Kidney tubule cell (primary cell): ENCODE data around the gene TSHZ3.

Experiments used
- DNase-seq: peaks from one replicate; pipeline ENCODE4 v3.0.0-alpha.2; 2018; ENCODE audit warnings: low spot score

TSHZ3 gene

DNA sequence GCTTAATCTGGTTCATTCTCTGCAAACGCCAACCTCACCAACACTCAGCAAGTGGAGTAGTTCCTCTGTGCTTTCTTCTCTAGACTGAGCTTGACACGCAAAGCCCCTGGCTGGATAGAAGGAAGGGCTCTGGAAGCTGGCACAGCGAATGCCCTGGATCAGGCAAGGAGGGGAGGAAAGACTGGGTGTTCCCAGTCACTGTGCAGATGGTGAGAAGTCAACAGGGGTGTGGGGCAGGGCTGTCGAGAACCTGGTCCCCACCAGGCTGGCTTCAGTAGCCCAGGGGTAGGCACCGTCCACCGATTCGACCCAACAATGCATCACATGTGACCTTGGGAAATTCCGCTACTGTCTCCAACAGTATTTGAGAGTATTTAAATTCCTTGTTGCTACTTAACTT, 65.5 kb downstream of the TSHZ3 start:
- DNase-seq, result no peak

DNA sequence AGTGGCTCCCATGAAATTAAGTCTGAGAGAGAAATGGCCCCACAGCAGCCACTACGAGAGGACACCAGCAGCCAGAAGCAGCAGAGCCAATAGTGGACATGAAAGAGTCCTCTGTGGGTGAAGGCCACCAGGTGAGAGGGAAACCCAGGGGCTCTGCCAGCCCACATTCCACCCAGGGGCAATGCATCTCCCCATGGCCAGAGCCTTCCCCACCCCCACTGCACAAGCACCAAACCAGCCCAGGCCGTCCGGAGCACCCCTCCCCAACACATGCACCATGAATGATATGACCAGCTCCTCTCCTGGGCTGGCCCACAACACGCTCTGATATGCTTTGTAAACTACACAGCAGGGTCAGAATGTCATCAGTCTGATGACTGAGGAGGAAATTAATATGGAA, 66.9 kb downstream of the TSHZ3 start:
- no peak for DNase-seq

DNA sequence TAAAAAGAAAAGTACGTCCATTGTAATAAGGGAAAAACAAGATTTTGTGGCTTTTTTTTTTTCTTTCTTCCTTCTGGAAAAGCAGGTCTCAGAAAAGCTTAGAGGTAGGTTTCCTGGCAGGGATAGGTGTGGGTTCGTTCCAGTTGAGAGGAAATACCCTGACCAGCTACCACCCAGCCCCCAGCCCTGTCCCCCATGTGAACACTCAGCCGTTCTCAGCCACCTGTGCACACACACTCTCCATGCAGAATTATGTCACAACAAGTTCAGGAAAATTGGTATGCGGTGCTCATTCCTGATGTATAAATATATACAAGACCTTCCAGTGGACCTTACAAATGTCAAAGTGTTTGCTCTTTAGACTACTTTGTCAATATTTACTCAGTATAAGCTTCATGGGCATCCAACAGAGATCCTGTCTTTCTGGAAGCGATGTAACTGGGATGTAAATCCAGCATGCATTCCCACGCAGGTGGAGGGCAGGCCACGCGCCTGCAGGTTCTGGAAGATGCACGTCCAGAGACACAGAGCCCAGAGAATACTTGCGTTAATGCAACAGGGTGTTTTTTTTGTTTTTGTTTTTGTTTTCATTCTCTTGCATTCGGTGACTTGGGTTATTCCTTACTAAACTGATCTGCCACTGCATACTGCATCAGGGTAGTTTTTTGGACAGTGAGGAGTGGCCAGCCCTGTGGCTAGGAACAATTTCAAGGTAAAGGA, 68.8 kb downstream of the TSHZ3 start:
- DNase-seq, result no peak

DNA sequence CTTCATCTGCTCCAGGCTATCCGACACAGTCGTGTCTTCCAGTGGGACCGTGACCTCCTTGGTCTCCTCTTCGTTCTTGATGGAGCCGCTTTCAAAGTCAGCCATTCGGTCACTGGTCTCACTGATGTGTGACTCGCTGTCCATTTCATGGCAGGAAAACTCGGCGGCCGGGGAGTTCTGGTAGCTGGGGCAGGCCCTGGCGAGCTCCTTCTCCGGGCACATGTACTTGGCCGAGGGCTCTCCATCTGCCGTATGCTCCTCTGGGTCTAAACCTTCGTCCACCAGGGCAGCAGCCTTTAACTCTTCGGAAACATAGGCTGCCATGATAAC, 69.8 kb downstream of the TSHZ3 start:
- DNase-seq, result no peak

DNA sequence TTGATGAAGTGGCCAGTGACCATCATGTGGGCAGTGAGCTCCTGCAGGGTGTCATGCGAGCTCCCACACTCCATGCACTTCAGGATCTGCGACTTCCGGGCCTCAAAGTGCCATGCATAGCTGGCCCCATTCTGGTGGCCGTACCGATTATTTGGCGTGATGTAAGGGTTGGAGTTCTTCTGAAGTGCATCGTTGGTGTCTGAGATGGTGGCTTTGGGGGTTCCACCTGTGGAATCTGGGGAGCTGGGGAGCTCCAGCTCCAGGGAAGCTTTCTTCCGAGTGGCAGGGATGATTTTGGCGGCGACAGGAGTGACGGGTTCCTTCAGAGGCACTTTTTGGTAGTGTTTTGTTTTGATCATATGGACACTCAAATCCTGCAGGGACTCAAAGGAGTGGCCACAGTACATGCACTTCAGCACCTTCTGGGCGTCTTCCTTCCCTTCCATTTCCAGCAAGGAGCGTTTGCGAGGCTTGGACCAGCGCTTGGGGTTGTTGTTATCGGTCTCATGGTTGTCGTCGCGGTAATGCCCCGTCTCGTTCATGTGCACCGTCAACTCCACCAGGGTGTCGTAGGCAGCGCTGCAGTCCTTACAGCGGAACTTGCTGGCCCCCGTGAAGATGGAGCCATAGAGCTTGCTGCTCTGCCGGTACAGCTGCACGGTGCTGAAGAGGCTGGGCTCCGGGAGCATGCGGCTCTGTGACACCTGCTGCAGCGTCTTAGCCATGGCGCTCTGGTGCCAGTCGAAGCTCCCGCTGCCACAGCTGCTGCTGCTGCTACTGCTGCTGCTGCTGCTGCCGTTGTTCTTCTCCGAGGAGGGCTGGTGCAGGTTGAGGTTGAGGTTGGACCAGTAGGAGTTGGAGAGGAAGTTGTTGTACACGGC, 70.4 kb downstream of the TSHZ3 start:
- DNase-seq, result no peak

DNA sequence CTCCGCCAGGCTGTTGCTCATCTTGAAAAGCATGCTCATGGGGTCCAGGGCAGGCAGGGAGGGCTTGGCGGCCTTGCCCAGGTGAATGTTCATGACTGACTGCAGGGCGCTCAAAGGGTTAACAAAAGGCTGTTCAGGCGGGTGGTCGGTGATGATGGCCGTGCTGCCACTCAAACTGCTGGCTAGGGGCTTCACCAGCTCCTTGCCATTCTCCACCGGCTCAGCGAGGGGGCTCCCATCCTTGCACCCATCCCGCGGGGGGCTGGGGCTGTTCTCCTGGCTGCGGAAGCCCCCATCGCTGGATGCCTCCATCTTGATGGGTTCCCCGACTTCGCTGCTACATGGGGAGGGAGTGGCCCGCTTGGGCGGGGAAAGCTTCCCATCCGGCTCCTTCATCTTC, 71.7 kb downstream of the TSHZ3 start:
- DNase-seq, result no peak

DNA sequence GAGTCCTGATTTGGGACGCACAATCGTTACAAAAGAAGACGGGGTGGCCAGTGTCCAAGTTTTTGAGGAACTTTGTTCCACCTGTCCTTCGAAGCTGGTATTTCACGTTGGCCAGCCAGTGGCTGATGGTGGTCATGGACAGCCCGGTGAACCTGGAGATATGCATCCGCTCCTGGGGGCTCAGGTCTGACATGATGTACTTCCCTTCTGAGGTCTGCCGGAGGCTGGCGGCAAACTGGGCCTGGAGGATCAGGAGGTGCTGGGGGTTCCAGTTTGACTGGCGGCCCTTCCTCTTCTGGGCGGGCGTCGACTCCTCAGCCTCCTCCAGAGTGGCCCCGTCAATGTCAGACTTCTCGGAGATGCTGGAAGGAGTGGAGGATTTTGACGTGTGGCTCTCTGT, 72.4 kb downstream of the TSHZ3 start:
- DNase-seq, result no peak

DNA sequence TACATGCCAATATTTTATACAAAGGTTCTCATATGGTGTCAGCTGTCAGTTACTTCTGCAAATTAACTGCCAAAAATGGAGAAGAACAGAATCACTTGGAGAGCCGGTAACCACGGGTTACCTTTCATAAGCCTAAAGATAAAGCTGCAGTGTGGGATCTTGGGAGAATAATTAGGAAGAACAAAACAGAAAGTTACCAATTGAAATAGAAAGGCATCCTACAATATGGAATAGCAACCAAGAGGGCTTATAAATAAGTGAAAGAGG, 74.2 kb downstream of the TSHZ3 start:
- no peak for DNase-seq

DNA sequence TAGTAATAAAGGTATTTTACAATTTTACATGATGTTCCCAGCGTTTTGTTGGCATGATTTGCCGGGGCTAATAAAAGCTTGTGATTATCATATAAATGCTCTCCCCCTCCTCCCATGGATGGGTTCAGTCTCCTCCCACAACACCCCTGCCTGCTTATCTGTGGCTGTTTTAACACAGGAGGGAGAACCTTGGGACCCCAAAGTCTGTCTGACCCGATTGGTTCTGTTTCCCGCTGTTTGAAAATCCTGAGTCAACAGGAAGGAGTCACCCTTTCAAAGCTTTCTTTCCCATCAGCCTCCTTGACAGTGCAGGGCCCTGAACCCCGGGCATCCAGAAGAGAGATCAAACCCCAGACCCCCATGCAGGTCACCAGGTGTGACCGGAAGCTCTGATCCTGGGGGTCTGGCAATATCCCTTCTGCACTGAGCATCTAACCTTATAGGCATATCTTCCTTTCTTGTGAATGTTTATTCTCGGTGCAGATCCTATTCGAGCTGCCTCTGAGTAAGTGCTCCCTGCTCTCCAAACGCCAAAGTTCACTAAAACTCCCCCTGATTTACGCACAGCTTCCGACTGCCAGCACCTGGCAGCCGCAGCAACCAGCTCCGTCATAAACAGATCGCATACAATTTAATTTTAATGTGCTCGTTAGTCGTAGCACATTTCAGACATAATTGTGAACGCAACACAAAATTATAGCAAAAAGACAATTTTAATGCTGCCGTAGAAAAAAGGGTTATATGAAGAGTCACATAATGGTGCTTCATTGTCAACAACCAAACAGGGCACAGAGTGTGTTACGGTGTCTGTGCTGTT, 74.8 kb downstream of the TSHZ3 start:
- no peak for DNase-seq

DNA sequence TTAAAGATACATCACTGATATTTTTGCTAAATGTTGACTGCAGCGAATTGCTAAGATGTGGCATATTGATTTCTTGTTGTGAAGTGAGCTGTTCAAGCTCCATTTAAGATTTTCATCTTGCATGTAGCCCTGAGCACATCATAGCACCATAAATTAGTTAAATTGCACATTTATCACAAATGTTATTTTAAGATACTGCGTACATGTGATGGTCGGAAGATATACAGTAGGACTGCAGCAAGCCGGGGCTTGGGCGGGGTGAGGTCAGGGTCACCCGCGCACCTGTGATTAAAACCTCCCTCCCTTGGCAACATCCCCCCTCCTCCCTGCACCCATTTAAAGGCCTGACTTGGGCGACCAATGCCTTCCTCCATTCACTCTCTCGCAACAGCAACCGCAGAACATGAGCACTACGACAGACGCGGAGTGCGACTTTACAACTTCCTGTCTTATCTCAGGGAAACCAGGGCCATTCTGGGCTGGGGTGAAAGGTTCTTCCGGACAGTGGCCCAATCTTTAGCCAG, 76.6 kb downstream of the TSHZ3 start:
- no peak for DNase-seq

DNA sequence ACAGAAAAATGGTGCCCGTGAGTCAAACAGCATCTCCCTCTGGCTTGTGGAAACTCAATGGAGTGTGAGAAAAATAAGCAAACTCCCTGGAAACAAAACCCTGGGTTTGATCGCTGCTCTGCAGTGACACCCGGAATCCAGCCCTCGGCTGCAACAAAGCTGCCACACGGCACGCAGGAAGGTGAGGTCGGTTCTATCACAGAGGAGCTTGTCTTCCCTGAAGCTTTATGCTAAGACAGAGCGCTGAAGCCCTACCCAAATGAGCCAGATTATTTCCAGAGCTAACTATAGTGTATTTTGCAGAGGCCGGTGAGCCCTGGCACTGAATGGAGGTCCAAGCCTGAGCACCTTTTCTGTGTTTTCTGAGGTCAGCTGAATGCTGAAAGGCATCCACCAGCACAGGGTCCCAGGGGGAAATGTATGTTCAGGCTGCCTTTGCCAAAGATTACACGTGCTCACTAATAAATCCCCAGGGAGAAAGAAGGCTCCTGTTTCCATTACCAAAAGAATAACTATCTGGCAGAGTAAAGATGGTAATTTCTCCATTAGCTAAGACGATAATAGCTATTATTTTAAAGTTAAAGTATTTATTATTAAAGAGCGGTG, 77.8 kb downstream of the TSHZ3 start:
- peak; percentile 2 for DNase-seq

DNA sequence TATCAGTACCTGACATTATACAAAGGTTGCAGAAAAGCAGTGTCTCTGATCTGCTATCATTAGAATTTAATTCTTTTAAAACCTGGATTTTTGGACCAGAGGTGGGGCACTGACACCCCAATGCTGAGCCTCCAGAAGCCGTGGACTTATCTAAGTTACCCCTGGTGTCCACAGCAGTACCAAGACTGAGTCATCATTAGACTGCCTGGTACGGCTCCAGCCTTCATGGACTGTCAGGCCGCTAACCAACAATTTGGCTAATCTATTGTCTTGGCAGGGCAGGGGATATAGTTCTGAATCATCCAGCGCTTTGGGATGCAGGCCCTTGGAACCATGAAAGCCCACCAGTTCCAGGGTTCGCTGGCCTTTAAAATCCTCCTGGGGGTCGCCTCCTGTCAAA, 78.3 kb downstream of the TSHZ3 start:
- no peak for DNase-seq

DNA sequence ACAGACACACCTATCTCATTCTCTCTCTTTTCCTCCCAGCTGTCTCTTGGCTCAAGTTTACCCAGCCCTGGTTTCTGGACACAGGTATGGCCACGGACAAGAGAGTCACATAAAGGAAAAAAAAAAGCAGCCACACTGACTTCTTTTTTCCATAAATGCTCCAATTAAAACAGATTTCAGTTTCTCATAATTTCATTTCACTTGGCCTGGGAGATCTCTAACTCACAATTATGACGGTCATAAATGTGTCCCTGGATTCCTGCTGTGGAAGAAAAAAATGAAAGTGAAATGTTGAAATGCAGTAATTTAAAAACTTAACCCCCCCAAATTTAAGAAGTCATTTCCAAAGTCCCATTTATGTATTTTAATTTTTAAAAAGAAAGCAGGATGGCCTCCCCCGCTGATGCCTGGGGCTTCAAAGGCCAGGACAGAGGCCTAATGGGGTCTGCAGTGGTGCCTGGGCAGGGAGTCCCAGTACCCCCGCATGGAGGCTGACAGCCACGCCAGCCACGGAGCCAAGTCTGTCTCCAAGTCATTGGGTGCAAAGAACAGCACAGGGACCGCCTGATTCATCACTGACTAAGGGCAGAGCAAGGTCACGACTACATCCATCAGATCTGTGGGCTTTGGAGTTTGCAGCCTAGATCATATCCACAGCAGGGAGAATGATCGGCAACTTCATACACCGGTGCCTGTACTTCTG, 79.7 kb downstream of the TSHZ3 start:
- no peak for DNase-seq

DNA sequence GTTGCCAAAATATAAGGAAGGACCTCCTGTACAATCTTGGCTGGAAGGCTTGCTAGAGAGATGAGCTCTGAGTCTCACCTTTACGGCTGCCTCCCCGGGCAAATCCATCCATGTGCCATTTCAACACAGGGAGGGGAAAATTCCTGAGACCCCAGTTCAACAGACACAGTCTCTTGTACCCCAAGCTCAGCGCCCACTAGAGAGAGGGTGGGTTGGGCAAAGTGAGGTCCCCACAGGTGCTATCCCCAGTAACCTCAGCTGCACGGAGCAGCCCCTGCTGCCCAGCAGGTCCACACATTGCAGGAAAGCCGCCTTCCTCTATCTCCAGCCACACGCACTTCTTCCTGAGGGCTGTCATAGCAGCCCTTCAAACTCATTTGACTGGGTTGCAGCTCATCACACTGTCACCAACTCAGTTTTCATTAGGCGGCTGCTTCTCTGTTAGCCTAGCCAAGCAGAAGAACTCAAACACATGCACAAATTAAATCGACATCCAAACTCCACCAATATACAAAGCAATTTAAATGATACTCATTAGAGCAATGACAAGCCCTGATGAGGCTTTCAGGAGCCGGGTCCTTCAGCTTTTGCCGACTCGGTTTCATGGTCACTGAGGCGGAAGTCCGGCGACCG, 80.4 kb downstream of the TSHZ3 start:
- DNase-seq, result no peak

DNA sequence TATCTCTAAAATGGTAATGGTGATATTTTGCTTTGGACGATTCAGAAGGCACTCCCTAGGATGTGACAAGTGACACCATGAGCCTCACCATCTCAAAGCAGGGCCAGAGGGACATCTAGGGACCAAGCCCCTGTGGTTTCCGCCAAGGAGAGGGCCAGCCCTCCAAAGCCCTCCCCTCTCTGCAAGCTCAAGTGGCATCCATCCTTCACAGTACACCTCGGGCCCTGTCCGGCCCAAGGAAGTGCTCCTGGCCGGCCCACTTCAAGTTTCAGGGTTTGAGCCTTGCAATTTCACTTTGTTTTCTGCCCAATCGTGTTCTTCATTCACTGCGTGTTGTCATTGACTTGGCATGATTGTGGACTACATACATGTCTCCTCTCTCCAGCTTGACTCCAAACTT, 82.5 kb downstream of the TSHZ3 start:
- DNase-seq, result no peak

DNA sequence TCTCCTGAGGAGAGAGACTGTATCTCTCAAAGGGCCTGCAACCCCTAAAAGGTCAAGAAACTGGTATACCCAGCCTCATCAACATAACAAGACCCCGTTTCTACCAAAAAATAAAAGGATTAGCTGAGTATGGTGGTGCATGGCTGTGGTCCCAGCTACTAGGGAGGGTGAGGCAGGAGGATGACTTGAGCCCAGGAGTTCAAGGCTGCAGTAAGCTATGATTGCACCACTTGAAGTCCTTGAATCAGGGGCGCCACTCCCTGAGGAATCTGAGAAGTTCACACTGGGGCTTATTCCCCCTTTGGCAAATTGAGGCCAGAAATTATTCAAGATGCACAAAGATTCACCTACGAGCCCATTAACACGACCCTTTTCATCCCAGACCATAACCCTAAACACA, 83.0 kb downstream of the TSHZ3 start:
- no peak for DNase-seq

DNA sequence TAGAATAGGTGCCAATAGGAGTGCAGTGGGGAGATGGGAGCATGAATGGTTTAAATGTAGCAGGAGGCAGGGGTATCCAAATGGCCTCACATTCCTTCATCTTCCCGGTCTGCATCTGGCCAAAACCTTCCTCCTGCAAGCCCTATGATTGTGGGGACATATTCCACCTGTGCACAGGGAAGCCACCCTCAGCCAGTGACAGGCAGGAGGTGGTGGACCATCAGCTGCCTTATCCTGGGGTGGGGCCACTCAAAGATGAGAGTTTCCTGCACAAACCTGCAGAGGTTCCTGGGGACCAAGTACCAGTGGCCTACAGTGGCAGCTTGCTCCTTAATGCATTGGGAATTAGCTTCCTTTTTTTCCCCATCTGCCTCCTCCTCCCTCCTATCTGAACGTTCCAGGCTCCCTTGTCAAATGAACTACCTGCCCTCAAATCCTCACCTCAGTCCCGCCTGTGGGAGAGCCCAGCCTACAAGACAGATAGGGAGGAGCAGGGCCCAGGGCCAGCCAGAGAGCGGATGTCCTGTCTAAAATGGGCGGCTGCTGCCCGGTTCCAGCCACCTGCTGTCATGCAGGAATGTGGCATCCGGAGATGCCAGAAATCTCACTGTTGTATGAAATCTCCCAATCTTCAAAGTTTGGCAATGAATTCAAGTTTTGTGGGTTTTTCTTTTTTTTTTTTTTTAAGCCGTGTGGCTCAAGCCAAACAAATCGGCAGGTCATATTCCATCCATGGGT, 85.0 kb downstream of the TSHZ3 start:
- no peak for DNase-seq

DNA sequence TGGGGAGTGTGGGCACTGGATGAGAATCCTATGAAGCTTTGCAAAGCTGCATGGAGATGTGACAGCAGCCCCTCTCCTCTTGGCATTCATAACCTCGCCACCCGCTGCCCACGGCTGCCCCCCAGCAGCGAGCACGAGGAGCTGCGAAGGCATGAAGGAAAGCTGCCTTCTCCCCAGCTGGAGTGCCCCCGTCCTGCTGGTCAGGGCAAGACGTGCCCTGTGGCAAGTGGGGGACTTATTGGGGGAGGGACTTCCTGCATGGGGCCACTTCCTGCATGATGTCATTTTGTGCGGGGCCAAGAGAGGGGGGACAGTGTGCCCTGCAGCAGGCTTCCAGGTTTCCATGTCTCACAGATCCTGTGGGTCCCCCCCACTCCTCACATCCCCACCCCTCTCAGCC, 85.9 kb downstream of the TSHZ3 start:
- DNase-seq, result no peak

DNA sequence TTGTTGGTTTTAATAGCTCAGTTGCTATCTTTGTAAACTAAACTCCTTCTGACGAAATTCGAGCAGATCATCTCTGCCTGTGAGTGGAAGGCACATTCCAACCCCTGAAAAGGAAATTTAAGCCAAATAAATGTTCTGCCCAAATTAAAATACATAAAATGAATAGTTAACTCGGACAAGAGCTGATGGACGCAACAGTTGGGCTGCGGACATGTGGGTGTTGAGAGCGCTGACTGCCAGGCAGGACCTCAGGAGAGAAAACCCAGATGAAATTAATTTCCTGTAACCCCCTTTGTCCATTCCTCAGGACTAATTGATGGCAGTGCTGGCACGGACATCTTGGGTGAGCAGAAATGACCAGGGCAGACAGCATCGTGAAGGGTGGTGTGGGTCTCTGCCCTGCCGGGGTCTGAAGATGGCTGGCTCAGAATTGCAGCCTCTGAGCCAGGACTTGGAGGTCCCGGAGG, 86.5 kb downstream of the TSHZ3 start:
- no peak for DNase-seq

DNA sequence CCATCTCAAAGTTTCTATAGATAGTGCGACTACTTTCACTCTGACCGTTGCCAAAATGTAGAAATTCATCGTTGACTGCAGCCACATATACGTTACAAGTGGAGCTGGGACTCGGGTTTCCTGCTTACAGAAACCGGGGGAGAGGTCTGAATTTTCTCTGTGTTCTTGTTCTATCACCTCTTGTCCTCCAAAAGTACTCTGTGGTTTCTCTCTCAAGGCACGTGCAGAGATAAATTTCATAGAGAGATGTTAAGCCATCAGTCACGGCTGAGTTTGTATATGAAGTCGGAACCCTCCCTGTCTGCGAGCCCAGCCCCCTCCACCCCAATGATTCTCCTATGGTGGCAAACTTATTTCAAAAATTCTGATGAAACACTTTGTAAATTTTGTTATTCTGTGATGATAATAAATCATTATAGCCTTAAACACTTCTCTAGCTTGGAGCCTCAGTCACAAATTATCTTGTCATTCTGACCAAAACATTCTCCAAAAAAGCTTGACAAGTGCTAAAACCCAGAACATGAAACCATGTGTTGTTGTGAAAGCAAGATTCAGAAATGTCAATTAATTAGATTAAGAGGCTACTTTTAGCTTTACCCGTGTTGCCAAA, 87.5 kb downstream of the TSHZ3 start:
- no peak for DNase-seq
